K562 (cell line): ENCODE results near the gene ZNF862. TPM values are rescaled to one million over a fixed set of nuclear protein-coding genes. Genes with fewer than 3 reads are reported as not detected.

ENCODE experiments used
- ATAC-seq: fragments of 200-7000 bp; cut with Tn5 transposase; 3 replicates; pipeline ENCODE4 v1.9.1; 2020; ENCODE audit warnings: moderate library complexity
- BruUV-seq: library from RNA; stranded (reverse); fragments of 400-500 nt; replicated peaks from 2 replicates; lab custom pipeline; 2021; lab: Mats Ljungman, UMichigan
- CTCF ChIA-PET: fragments of 300-600 bp; formaldehyde crosslinking; extraction: SDS; loops from one replicate; lab custom pipeline; 2021; ENCODE audit warnings: low intra/inter-chr PET ratio; lab: Yijun Ruan, JAX
- POLR2A ChIA-PET: fragments of 300-600, 350-650 bp; sonication (Branson Sonifier 250); formaldehyde crosslinking; extraction: SDS; loops from one replicate; lab custom pipeline; 2021; ENCODE audit warnings: antibody characterized with exemption, inconsistent platforms; lab: Yijun Ruan, JAX
- DNase-seq, 4 experiments: peaks; one replicate each; pipeline versions ENCODE4 v3.0.0 to v3.0.0-alpha.2; 2011 to 2018; ENCODE audit warnings: low spot score in 3 of 4, mixed read lengths in 3 of 4; ENCODE audit errors: extremely low read depth in 1 of 4
- FAIRE-seq: peaks from 2 replicates; lab custom pipeline; 2011; peaks lifted over from hg19 to GRCh38; lab: Jason Lieb, UNC
- H2AFZ ChIP-seq: 2 replicates; pipeline ENCODE4 v1.6.0; 2011; ENCODE audit warnings: low read depth, low read length, control low read depth, inconsistent platforms
- H3K27ac ChIP-seq: fragments of 200-600 bp; 3 replicates; pipeline ENCODE4 v1.8.0; 2011; ENCODE audit warnings: low read depth, mild to moderate bottlenecking, control low read depth, inconsistent platforms, low read length, moderate library complexity, mixed read lengths; ENCODE audit errors: extremely low read depth
- H3K27me3 ChIP-seq, 2 experiments: fragments of 300-600 bp in 1 of 2; 2 replicates in 1 of 2; 3 replicates in 1 of 2; pipeline versions ENCODE4 v1.6.0 to v1.8.0; 2011; ENCODE audit warnings: inconsistent platforms in 2 of 2, low read length in 2 of 2, mild to moderate bottlenecking in 1 of 2, mixed read lengths in 1 of 2, moderate library complexity in 1 of 2; ENCODE audit not compliant: control insufficient read depth in 2 of 2, insufficient read depth in 2 of 2
- H3K36me3 ChIP-seq: fragments of 300-600 bp; 3 replicates; pipeline ENCODE4 v1.8.0; 2011; ENCODE audit warnings: mild to moderate bottlenecking, low read length, inconsistent platforms; ENCODE audit not compliant: control insufficient read depth, insufficient read depth
- H3K4me1 ChIP-seq, 2 experiments: fragments of 200-600 bp in 1 of 2; replicated peaks in 1 of 2; 2 replicates in 1 of 2; 3 replicates in 1 of 2; pipeline versions ENCODE4 v1.5.1 to v1.8.0; 2011; ENCODE audit warnings: inconsistent platforms in 2 of 2, low read length in 2 of 2, mild to moderate bottlenecking in 1 of 2, mixed read lengths in 1 of 2, moderate library complexity in 1 of 2; ENCODE audit not compliant: control insufficient read depth in 2 of 2, insufficient read depth in 2 of 2
- H3K4me2 ChIP-seq: 2 replicates; pipeline ENCODE4 v1.6.1; 2011; ENCODE audit warnings: low read length, control low read depth, inconsistent platforms, mixed read lengths; ENCODE audit not compliant: insufficient read depth
- H3K4me3 ChIP-seq: fragments of 200-600 bp; sonication (generic), shearing (Covaris generic); 2 replicates; pipeline ENCODE4 v1.5.1; 2016; ENCODE audit warnings: control low read depth, inconsistent platforms
- H3K79me2 ChIP-seq: fragments of 200-600 bp; 3 replicates; pipeline ENCODE4 v1.8.0; 2011; ENCODE audit warnings: low read length, inconsistent platforms; ENCODE audit not compliant: control insufficient read depth, insufficient read depth
- H3K9ac ChIP-seq, 2 experiments: 2 replicates each; pipeline versions ENCODE4 v1.6.0 to v1.6.1; 2011; ENCODE audit warnings: low read depth in 2 of 2, low read length in 2 of 2, control low read depth in 1 of 2, inconsistent platforms in 1 of 2, mild to moderate bottlenecking in 1 of 2, mixed read lengths in 1 of 2; ENCODE audit not compliant: insufficient read depth in 1 of 2
- H3K9me1 ChIP-seq: one replicate; pipeline ENCODE4 v1.6.0; 2011; ENCODE audit warnings: inconsistent platforms, mild to moderate bottlenecking, low read length, moderate library complexity; ENCODE audit not compliant: control insufficient read depth, insufficient read depth
- H3K9me3 ChIP-seq: replicated peaks from 2 replicates; pipeline ENCODE4 v1.5.1; 2011; ENCODE audit warnings: low read depth, low read length, inconsistent platforms; ENCODE audit not compliant: control insufficient read depth, insufficient read depth
- H4K20me1 ChIP-seq: replicated peaks from 2 replicates; pipeline ENCODE4 v1.6.1; 2011; ENCODE audit warnings: low read length, inconsistent platforms, mixed read lengths; ENCODE audit not compliant: control insufficient read depth, insufficient read depth
- CEBPG ChIP-seq, 3 experiments: fragments of 200-800 bp in 1 of 3; sonication (Bioruptor generic) in 1 of 3; sonication (generic) in 1 of 3; formaldehyde crosslinking in 1 of 3; IDR thresholded peaks in 2 of 3; conservative IDR thresholded peaks in 1 of 3; 2 replicates each; pipeline versions ENCODE4 v1.6.1 to v1.8.0; 2016 to 2022; ENCODE audit warnings: missing compliant biosample characterization in 2 of 3, missing genetic modification characterization in 2 of 3, mild to moderate bottlenecking in 1 of 3, missing genetic modification reagents in 1 of 3
- GTF2E2 ChIP-seq: fragments of 200-800 bp; sonication (Bioruptor generic); IDR thresholded peaks from 2 replicates; pipeline ENCODE4 v1.6.1; 2016; ENCODE audit warnings: missing genetic modification characterization, missing compliant biosample characterization
- ILF3 ChIP-seq: fragments of 450-650 bp; IDR thresholded peaks from 2 replicates; pipeline ENCODE4 v1.6.1; 2018; ENCODE audit warnings: antibody characterized with exemption, mild to moderate bottlenecking, moderate library complexity, borderline replicate concordance
- ZNF717 ChIP-seq: fragments of 250-450 bp; sonication (Bioruptor Pico); IDR thresholded peaks from 2 replicates; pipeline ENCODE4 v1.5.0; 2021
- ZZZ3 ChIP-seq: fragments of 450-650 bp; IDR thresholded peaks from 2 replicates; pipeline ENCODE4 v1.6.1; 2016; ENCODE audit warnings: antibody characterized with exemption, mild to moderate bottlenecking, moderate library complexity
- WGBS: fragments of 100-300 bp; shearing (Covaris generic); methylation state at CpG from one replicate; pipeline ENCODE4 v1.1.6; 2016; ENCODE audit warnings: low coverage, mixed read lengths; ENCODE audit not compliant: insufficient coverage; ENCODE audit errors: missing lambda C conversion rate; 5-methylcytosine and 5-hydroxymethylcytosine counted together
- in situ Hi-C: fragments of 300-500 bp; cut with MboI; formaldehyde crosslinking; loops from 4 replicates; pipeline ENCODE4 v1.15.0; 2018; ENCODE audit warnings: inconsistent platforms, mixed read lengths
- intact Hi-C: fragments of 100-400 bp; cut with micrococcal nuclease; formaldehyde crosslinking; loops from 2 replicates; pipeline ENCODE4 v1.14.2; 2022
- polyA plus RNA-seq, 8 experiments: library from polyadenylated mRNA; depleted of rRNA in 4 of 8; stranded (reverse) in 5 of 8; unstranded in 3 of 8; fragments of >200 nt; fragmentation: Nextera tagmentation in 2 of 8; fragmentation: Illumina TruSeq in 1 of 8; extraction: Ambion mirVana in 2 of 8; extraction: Trizol in 1 of 8; gene quantifications; 2 replicates each; pipeline versions ENCODE4 v1.2.1 to v1.2.3, GENCODE V29; 2011 to 2014; ENCODE audit warnings: inconsistent platforms in 1 of 8, missing spikeins in 1 of 8
- total RNA-seq, 7 experiments: library from RNA; depleted of rRNA in 6 of 7; stranded (reverse); fragments of >200 nt in 6 of 7; fragmentation: Illumina TruSeq in 2 of 7; extraction: Trizol in 2 of 7; gene quantifications; 2 replicates each; pipeline versions ENCODE4 v1.2.1 to v1.2.3, GENCODE V29; 2011 to 2021; ENCODE audit warnings: low replicate concordance in 1 of 7
- TF ChIP-seq, protein P1 (sequence below): sonication (generic); formaldehyde crosslinking; IDR thresholded peaks from 2 replicates; pipeline ENCODE4 v1.8.0; 2022; ENCODE audit warnings: missing genetic modification reagents, mild to moderate bottlenecking, moderate library complexity, borderline replicate concordance
- TF ChIP-seq, protein P2 (sequence below): fragments of 450-650 bp; formaldehyde crosslinking; IDR thresholded peaks from 2 replicates; pipeline ENCODE4 v1.4.0; 2020; ENCODE audit warnings: mild to moderate bottlenecking, moderate library complexity

ZNF862 gene
- total and polyA plus RNA-seq, 9 of the 15 experiments (the other 6 are each of a cell fraction or from before 2014, with no cell fraction given), result 1.1 to 3.9 (median 2.6) TPM

DNA sequence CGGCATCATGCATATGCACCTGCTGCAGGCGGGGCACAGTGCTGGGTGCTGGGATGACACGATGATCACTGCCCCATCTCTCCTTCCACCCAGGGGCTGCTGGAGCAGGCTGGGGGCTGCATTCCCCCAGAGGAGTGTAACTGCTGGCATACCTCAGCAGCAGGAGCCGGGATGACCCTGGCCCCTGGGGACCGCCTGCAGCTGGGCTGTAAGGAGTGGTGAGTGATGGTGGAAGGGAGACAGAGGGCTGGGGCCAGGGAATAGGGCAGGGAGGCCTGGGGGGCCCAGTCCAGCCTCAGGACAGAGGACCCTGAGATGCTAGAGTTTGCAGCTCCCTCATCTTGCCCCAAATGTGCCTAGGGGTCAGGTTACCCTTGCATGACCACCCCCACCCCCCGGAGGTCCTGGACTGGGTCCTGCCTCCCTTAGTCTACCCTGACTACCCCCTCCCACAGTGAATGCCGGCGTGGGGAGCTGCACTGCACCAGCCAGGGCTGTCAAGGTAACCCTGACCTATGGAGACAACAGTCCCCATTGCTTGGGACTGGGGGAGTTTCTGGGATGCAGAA lies 14.5 kb upstream of the ZNF862 start (continued):
- TF ChIP-seq, protein P1, sequence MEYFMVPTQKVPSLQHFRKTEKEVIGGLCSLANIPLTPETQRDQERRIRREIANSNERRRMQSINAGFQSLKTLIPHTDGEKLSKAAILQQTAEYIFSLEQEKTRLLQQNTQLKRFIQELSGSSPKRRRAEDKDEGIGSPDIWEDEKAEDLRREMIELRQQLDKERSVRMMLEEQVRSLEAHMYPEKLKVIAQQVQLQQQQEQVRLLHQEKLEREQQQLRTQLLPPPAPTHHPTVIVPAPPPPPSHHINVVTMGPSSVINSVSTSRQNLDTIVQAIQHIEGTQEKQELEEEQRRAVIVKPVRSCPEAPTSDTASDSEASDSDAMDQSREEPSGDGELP (CRISPR knock-in tag), result no peak
- no peak for TF ChIP-seq ILF3
- no peak for TF ChIP-seq GTF2E2 (tag)
- TF ChIP-seq ZNF717 (CRISPR knock-in tag), result no peak
- TF ChIP-seq, protein P2, sequence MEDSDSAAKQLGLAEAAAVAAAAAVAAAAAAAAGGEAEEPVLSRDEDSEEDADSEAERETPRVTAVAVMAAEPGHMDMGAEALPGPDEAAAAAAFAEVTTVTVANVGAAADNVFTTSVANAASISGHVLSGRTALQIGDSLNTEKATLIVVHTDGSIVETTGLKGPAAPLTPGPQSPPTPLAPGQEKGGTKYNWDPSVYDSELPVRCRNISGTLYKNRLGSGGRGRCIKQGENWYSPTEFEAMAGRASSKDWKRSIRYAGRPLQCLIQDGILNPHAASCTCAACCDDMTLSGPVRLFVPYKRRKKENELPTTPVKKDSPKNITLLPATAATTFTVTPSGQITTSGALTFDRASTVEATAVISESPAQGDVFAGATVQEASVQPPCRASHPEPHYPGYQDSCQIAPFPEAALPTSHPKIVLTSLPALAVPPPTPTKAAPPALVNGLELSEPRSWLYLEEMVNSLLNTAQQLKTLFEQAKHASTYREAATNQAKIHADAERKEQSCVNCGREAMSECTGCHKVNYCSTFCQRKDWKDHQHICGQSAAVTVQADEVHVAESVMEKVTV (CRISPR knock-in tag), result no peak

DNA sequence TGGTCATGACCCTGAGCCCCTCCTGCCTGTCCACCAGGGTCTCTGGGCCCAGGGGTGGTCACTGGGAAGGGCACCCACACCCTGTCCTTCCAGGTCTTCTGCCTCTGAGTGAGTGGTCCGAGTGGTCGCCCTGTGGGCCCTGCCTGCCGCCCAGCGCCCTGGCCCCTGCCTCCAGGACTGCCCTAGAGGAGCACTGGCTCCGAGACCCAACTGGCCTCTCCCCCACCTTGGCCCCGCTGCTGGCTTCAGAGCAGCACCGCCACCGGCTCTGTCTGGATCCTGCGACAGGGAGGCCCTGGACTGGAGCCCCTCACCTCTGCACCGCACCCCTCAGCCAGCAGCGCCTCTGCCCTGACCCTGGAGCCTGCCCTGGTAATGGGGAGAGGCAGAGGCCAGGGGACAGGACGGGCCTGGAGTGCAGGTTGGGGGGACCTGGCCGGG lies 13.9 kb upstream of the ZNF862 start:
- H3K9me3 ChIP-seq, result no peaks in the 10 kb centered on the region
- DNase-seq (no peak), FAIRE-seq (no peak), ATAC-seq (no peak)
- H3K9me1 ChIP-seq, result peaks cover 5% of the 10 kb centered on the region
- POLR2A ChIA-PET, result interaction anchor here (0.6 to 1.1 kb wide), 2 partner anchors 22 to 51 kb away, joined by 3 read pairs; partner anchors contain the start of gene ZNF467
- H2AFZ ChIP-seq, result no peak overlapping the region
- H3K4me3 ChIP-seq, result no peak overlapping the region
- H3K4me2 ChIP-seq, result no peak overlapping the region
- TF ChIP-seq CEBPG (CRISPR knock-in tag; IDR thresholded peaks at IDR 0.05) (0 out of 2 replicates have a peak, but pooled peaks have one; percentile 6), CEBPG (tag; conservative IDR thresholded peaks at IDR 0.05 in 1 of 2, IDR thresholded peaks at IDR 0.05 in 1 of 2) (no peak), ZZZ3 (no peak)
- peaks cover 24 to 69% of the 10 kb centered on the region in 2 experiments; a peak in 4 of 5 replicates for H3K27me3 ChIP-seq
- no peaks in the 10 kb centered on the region for H3K36me3 ChIP-seq
- H3K9ac ChIP-seq, result peak overlapping the region in 1 of 2 experiments; percentile 14; a peak in 1 of 4 replicates
- no peak overlapping the region for H3K27ac ChIP-seq
- intact Hi-C loops, result no loop called here
- WGBS, result 26% methylated on average over 13 of the region's 13 CpGs
- no peaks in the 10 kb centered on the region for H3K79me2 ChIP-seq
- H3K4me1 ChIP-seq, result peaks cover 14 to 82% of the 10 kb centered on the region in 2 experiments
- no TSS peak for BruUV-seq
- H4K20me1 ChIP-seq, result peaks cover 37% of the 10 kb centered on the region
- CTCF ChIA-PET, result no interaction called here
- in situ Hi-C loops, result no loop called here
